ENCODE data around the gene ELFN1.

- TF ChIP-seq CTCF (IDR thresholded peaks at IDR 0.05), result no peak
- no peak for TF ChIP-seq POLR2A (IDR thresholded peaks at IDR 0.05)
These were observed 15.2 kb upstream of the ELFN1 start for GRCh38 chr7:1654738-1655475.

All from esophagus squamous epithelium (tissue), 4 donors.